Sigmoid colon (tissue), 4 donors: ENCODE data around the gene PCNX1.

ENCODE experiments used
- CTCF ChIP-seq, 4 experiments: fragments of 450-650 bp in 3 of 4; fragments of 200-600 bp in 1 of 4; IDR thresholded peaks; one replicate each; pipeline ENCODE4 v1.5.1; 2016 to 2019; ENCODE audit warnings: antibody characterized with exemption in 4 of 4, mild to moderate bottlenecking in 3 of 4, moderate library complexity in 2 of 4
- EP300 ChIP-seq, 4 donors: sonication (generic); formaldehyde crosslinking; IDR thresholded peaks; one replicate each; pipeline ENCODE4 v1.6.1; 2017; ENCODE audit warnings: antibody characterized with exemption in 4 of 4
- POLR2A ChIP-seq, 2 donors: fragments of 450-650 bp; IDR thresholded peaks; one replicate each; pipeline ENCODE4 v1.6.1; 2016; ENCODE audit warnings: antibody characterized with exemption in 2 of 2, mild to moderate bottlenecking in 2 of 2, moderate library complexity in 2 of 2
- POLR2AphosphoS5 ChIP-seq, 4 donors: sonication (generic); formaldehyde crosslinking; IDR thresholded peaks; one replicate each; pipeline ENCODE4 v1.6.1; 2017; ENCODE audit warnings: antibody characterized with exemption in 4 of 4

- TF ChIP-seq CTCF (IDR thresholded peaks at IDR 0.05): no peak
- TF ChIP-seq POLR2A (IDR thresholded peaks at IDR 0.05): no peak
- no peak for TF ChIP-seq POLR2AphosphoS5 (IDR thresholded peaks at IDR 0.05)
- TF ChIP-seq EP300 (IDR thresholded peaks at IDR 0.05): no peak
Observed at GRCh38 chr14:70893062-70893845, 14.0 kb upstream of the PCNX1 start.
